A549 (cell line): Measurements from ENCODE around the gene MAP3K2. TPM values are rescaled to one million over a fixed set of nuclear protein-coding genes. Genes with fewer than 3 reads are reported as not detected.

Experiments
- ATAC-seq, 2 experiments: fragments of 200-7000 bp in 1 of 2; fragments of >200 bp in 1 of 2; cut with Nextera tagmentation in 1 of 2; cut with Tn5 transposase in 1 of 2; 3 replicates each; pipeline versions ENCODE4 v1.8.0 to v1.9.1; 2018 to 2020; ENCODE audit warnings: mild to moderate bottlenecking in 1 of 2, moderate library complexity in 1 of 2
- CTCF ChIA-PET: fragments of 300-600 bp; sonication (Branson Sonifier 250); formaldehyde crosslinking; extraction: SDS; loops from one replicate; lab custom pipeline; 2021; ENCODE audit warnings: antibody characterized with exemption, inconsistent platforms; lab: Yijun Ruan, JAX
- POLR2A ChIA-PET: fragments of 350-600 bp; formaldehyde crosslinking; extraction: SDS; loops from one replicate; lab custom pipeline; 2021; ENCODE audit warnings: antibody characterized with exemption, inconsistent platforms; lab: Yijun Ruan, JAX
- DNase-seq, 2 experiments: peaks; one replicate each; pipeline versions ENCODE4 v3.0.0 to v3.0.0-alpha.2; 2011 to 2016; ENCODE audit warnings: low read depth in 1 of 2, low spot score in 1 of 2
- FAIRE-seq: peaks from 2 replicates; lab custom pipeline; 2011; peaks lifted over from hg19 to GRCh38; lab: Jason Lieb, UNC
- H3K27ac ChIP-seq, 2 experiments: fragments of >200 bp; sonication (Bioruptor Twin); formaldehyde crosslinking; 3 replicates each; pipeline ENCODE4 v1.5.1; 2016 to 2017
- H3K4me1 ChIP-seq: fragments of >200 bp; sonication (Bioruptor Twin); formaldehyde crosslinking; 3 replicates; pipeline ENCODE4 v1.6.1; 2016
- H3K4me2 ChIP-seq: fragments of >200 bp; sonication (Bioruptor Twin); formaldehyde crosslinking; 3 replicates; pipeline ENCODE4 v1.6.1; 2016
- H3K4me3 ChIP-seq: fragments of >200 bp; sonication (Bioruptor Twin); formaldehyde crosslinking; 3 replicates; pipeline ENCODE4 v1.5.1; 2016
- H3K9me3 ChIP-seq: fragments of >200 bp; sonication (Bioruptor Twin); formaldehyde crosslinking; 3 replicates; pipeline ENCODE4 v1.6.1; 2016
- BCL3 ChIP-seq: fragments of >200 bp; sonication (Bioruptor Twin); formaldehyde crosslinking; IDR thresholded peaks from 3 replicates; pipeline ENCODE4 v1.6.1; 2016
- CEBPB ChIP-seq, 2 experiments: fragments of >200 bp in 1 of 2; sonication (Bioruptor Twin) in 1 of 2; formaldehyde crosslinking in 1 of 2; IDR thresholded peaks; 2 replicates each; pipeline ENCODE4 v1.6.1; 2012 to 2016
- ELK1 ChIP-seq: fragments of 150-350 bp; IDR thresholded peaks from 2 replicates; pipeline ENCODE4 v1.6.1; 2014; ENCODE audit warnings: low read depth, mild to moderate bottlenecking, low read length
- FOSB ChIP-seq: fragments of 250-450 bp; sonication (Bioruptor Pico); IDR thresholded peaks from 2 replicates; pipeline ENCODE4 v1.5.0; 2020; ENCODE audit warnings: mild to moderate bottlenecking, moderate library complexity
- FOSL2 ChIP-seq, 2 experiments: fragments of 450-650 bp in 1 of 2; fragments of >200 bp in 1 of 2; sonication (Bioruptor Twin) in 1 of 2; formaldehyde crosslinking; IDR thresholded peaks; 2 replicates each; pipeline versions ENCODE4 v1.5.0 to v1.6.1; 2016 to 2020; ENCODE audit warnings: mild to moderate bottlenecking in 1 of 2, moderate library complexity in 1 of 2
- HDAC2 ChIP-seq: fragments of 200-600 bp; sonication (generic); IDR thresholded peaks from 2 replicates; pipeline ENCODE4 v1.6.1; 2016
- HES2 ChIP-seq: fragments of >200 bp; sonication (Bioruptor Twin); formaldehyde crosslinking; IDR thresholded peaks from 2 replicates; pipeline ENCODE4 v1.6.1; 2016
- HOXB5 ChIP-seq: fragments of 250-450 bp; sonication (Bioruptor Pico); IDR thresholded peaks from 2 replicates; pipeline ENCODE4 v1.5.0; 2020; ENCODE audit warnings: mild to moderate bottlenecking, moderate library complexity
- KDM5A ChIP-seq: fragments of 200-600 bp; sonication (generic); IDR thresholded peaks from 2 replicates; pipeline ENCODE4 v1.6.1; 2016; ENCODE audit warnings: antibody characterized with exemption, mild to moderate bottlenecking
- NPAS2 ChIP-seq: fragments of 250-450 bp; sonication (Bioruptor Pico); IDR thresholded peaks from 2 replicates; pipeline ENCODE4 v1.8.0; 2022; ENCODE audit warnings: mild to moderate bottlenecking, moderate library complexity, borderline replicate concordance
- PBX3 ChIP-seq: IDR thresholded peaks from 2 replicates; pipeline ENCODE4 v1.6.1; 2012
- RCOR1 ChIP-seq: fragments of 150-350 bp; IDR thresholded peaks from 2 replicates; pipeline ENCODE4 v1.6.1; 2014; ENCODE audit warnings: antibody characterized with exemption, low read length, low read depth
- SMC3 ChIP-seq: fragments of >200 bp; sonication (Bioruptor Twin); formaldehyde crosslinking; IDR thresholded peaks from 3 replicates; pipeline ENCODE4 v1.6.1; 2018; ENCODE audit warnings: inconsistent platforms
- SREBF2 ChIP-seq: fragments of 450-650 bp; IDR thresholded peaks from 2 replicates; pipeline ENCODE4 v1.6.1; 2014; ENCODE audit warnings: mild to moderate bottlenecking, moderate library complexity
- WGBS: methylation state at CpG from one replicate; pipeline ENCODE4 v1.1.6; 2017; ENCODE audit errors: missing lambda C conversion rate; 5-methylcytosine and 5-hydroxymethylcytosine counted together
- polyA plus RNA-seq, 4 experiments: library from polyadenylated mRNA; depleted of rRNA in 3 of 4; stranded (reverse); fragments of >200 nt; fragmentation: RNase III in 1 of 4; extraction: RNeasy Plus Mini Kit Qiagen cat#74134 plus additional on column Dnase treatment in 1 of 4; gene quantifications; 2 replicates in 3 of 4; 3 replicates in 1 of 4; pipeline ENCODE4 v1.2.3, GENCODE V29; 2011 to 2017

The MAP3K2 gene
- polyA plus RNA-seq, 2 of the 4 experiments (the other 2 are of a cell fraction), result 12.3 to 29.7 TPM

DNA sequence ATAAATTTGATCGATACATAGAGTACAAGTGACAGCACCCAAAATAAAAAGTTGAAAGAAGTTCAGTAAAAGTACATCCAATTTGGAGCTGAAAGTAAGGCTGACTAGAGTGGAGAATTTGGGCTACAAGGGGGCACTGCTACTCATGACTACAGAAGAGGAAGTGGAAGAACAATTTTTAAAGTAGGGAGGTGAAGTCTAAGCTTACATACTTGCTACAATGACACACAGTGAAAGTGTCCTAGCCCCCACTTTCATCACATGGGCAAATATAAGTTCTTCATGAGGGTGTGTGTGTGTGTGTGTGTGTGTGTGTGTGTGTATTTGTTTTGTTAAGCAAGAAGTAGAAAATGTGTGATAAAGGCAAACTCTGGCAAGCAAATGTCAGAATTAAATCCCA is 45.7 kb downstream of the MAP3K2 start:
- Histone ChIP-seq H3K4me1 (peaks cover 28% of the 10 kb centered on the region; the same call in 1 of the 3 replicates), H3K4me3 (no peak overlapping the region), H3K4me2 (no peak overlapping the region), H3K9me3 (no peaks in the 10 kb centered on the region), H3K27ac (no peak overlapping the region)
- DNase-seq (peak in 1 of 2 experiments; percentile 16), ATAC-seq (no peak), FAIRE-seq (no peak)
- POLR2A ChIA-PET, result no interaction called here
- TF ChIP-seq KDM5A (no peak), HES2 (no peak), BCL3 (no peak), HOXB5 (CRISPR knock-in tag) (no peak), ELK1 (no peak)
- CTCF ChIA-PET, result interaction anchor here (0.9 to 1.0 kb wide), 2 partner anchors 18 to 137 kb away, joined by 3 read pairs; no protein-coding TSS in a partner anchor
- 95% methylated on average over 1 of the region's 1 CpG for WGBS

DNA sequence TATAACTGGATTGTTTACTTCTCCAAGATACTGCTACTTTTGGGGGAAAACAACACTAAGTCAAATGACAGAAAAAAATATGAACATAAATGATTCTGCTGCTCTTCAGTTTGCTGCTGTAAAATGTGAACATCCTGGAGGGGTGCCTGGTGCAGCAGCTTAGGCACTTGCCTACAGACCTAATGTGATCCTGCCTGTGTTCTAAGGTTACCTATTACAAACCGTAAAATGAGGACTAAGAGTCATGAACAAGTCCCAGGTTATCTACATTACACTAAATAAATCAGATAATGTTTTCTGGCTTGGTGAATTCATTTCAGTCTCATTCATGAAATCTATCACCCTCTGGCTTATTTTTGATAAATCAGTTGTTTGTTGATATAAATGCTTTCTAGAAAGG is 55.4 kb downstream of the MAP3K2 start:
- no peak for FAIRE-seq
- no peak for ATAC-seq
- WGBS, result 89% methylated on average over 1 of the region's 1 CpG
- no peak for DNase-seq
- Histone ChIP-seq H3K9me3 (no peaks in the 10 kb centered on the region), H3K27ac (no peak overlapping the region), H3K4me2 (no peak overlapping the region), H3K4me3 (no peak overlapping the region), H3K4me1 (peaks cover 6% of the 10 kb centered on the region; the same call in 1 of the 3 replicates)
- ChIA-PET CTCF (interaction anchor here (1.4 to 2.4 kb wide), 2 partner anchors 25 to 147 kb away, joined by 3 to 8 read pairs; no protein-coding TSS in a partner anchor), POLR2A (no interaction called here)
- TF ChIP-seq SREBF2, result no peak
- TF ChIP-seq BCL3, result no peak
- TF ChIP-seq FOSL2 (IDR thresholded peaks at IDR 0.05), result no peak
- TF ChIP-seq FOSL2 (CRISPR knock-in tag; IDR thresholded peaks at IDR 0.05), result no peak
- no peak for TF ChIP-seq HDAC2
- no peak for TF ChIP-seq FOSB (CRISPR knock-in tag)
- TF ChIP-seq PBX3, result no peak
- no peak for TF ChIP-seq SMC3
- TF ChIP-seq NPAS2 (CRISPR knock-in tag), result no peak
- TF ChIP-seq RCOR1, result no peak

DNA sequence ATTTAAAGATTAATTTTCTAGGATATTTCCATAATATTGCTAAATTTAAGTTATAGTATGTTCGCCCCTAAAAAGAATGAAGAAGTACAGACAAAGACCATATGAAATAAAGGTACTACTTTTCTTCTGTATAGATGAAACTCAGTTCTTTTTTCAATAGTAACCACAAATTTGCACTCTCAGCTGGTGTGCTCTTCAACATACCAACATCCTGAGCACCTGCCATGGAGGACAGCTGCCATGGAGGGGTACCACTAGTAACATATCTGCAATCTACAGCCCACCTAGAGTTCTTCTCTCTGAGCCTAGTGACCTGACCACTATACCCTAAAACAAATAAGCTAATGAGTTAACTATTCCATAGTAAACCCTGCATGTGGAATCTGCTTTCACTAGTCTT is 57.0 kb downstream of the MAP3K2 start:
- no peak for FAIRE-seq
- ChIA-PET CTCF (interaction anchor here (1.3 to 2.4 kb wide), 2 partner anchors 85 to 149 kb away, joined by 4 to 8 read pairs; no protein-coding TSS in a partner anchor), POLR2A (interaction anchor here (0.7 kb wide), 1 partner anchor 37 kb away, joined by 3 read pairs; the partner anchor contains the start of gene ERCC3)
- peaks cover 11% of the 10 kb centered on the region; the same call in 2 of the 3 replicates for H3K4me1 ChIP-seq
- no peak overlapping the region for H3K27ac ChIP-seq
- no peak for ATAC-seq
- 80% methylated on average over 1 of the region's 1 CpG for WGBS
- no peak overlapping the region for H3K4me3 ChIP-seq
- no peak for DNase-seq
- no peak for TF ChIP-seq CEBPB (IDR thresholded peaks at IDR 0.05)
- H3K9me3 ChIP-seq, result no peaks in the 10 kb centered on the region
- H3K4me2 ChIP-seq, result no peak overlapping the region
